Measurements from ENCODE around the gene SLFN14. TPM values are rescaled to one million over a fixed set of nuclear protein-coding genes. Genes with fewer than 3 reads are reported as not detected.

Gene SLFN14
- total RNA-seq, 2 experiments from 2014 or later: not detected

- Mint-ChIP-seq H3K36me3 (ENCODE audit: low read depth) (no peaks in the 10 kb centered on the region), H3K9me3 (no peaks in the 10 kb centered on the region), H3K4me1 (no peaks in the 10 kb centered on the region), H3K27ac (no peak overlapping the region), H3K27me3 (peaks cover 26% of the 10 kb centered on the region), H3K4me3 (no peak overlapping the region)
- no peak for DNase-seq
- POLR2A ChIA-PET: no interaction called here
- CTCF ChIA-PET: no interaction called here
Observed at GRCh38 chr17:35554668-35555067, 6.0 kb downstream of the SLFN14 start.

- Mint-ChIP-seq H3K27ac (no peak overlapping the region), H3K27me3 (peaks cover 15% of the 10 kb centered on the region), H3K4me3 (no peak overlapping the region), H3K36me3 (ENCODE audit: low read depth) (no peaks in the 10 kb centered on the region), H3K4me1 (no peaks in the 10 kb centered on the region), H3K9me3 (no peaks in the 10 kb centered on the region)
- DNase-seq: no peak
- CTCF ChIA-PET: interaction anchor here (0.8 to 1.8 kb wide), 3 partner anchors 11 to 33 kb away, joined by 3 to 9 read pairs (median 4); partner anchors contain the start of gene AP2B1
- POLR2A ChIA-PET: no interaction called here
Observed at GRCh38 chr17:35553310-35553709, 7.3 kb downstream of the SLFN14 start.

- ChIA-PET POLR2A (no interaction called here), CTCF (interaction anchor here (1.0 to 5.4 kb wide), 3 partner anchors 9 to 54 kb away, joined by 3 to 26 read pairs (median 4); no protein-coding TSS in a partner anchor)
- Mint-ChIP-seq H3K36me3 (ENCODE audit: low read depth) (peaks cover 7% of the 10 kb centered on the region), H3K9me3 (peaks cover 5% of the 10 kb centered on the region), H3K27ac (no peak overlapping the region), H3K27me3 (peaks cover 4% of the 10 kb centered on the region), H3K4me1 (peaks cover 5% of the 10 kb centered on the region), H3K4me3 (no peak overlapping the region)
- no peak for DNase-seq
Observed at GRCh38 chr17:35548978-35549377, 11.6 kb downstream of the SLFN14 start.

GRCh38 chr17:35548208-35548810 is 12.3 kb downstream of the SLFN14 start:
- H3K27me3 Mint-ChIP-seq: peaks cover 4% of the 10 kb centered on the region
- H3K4me3 Mint-ChIP-seq: no peak overlapping the region
- peaks cover 9% of the 10 kb centered on the region for H3K36me3 Mint-ChIP-seq (ENCODE audit: low read depth)
- POLR2A ChIA-PET: no interaction called here
- H3K9me3 Mint-ChIP-seq: peaks cover 5% of the 10 kb centered on the region
- H3K27ac Mint-ChIP-seq: no peak overlapping the region
- no peak for DNase-seq
- H3K4me1 Mint-ChIP-seq: peaks cover 12% of the 10 kb centered on the region
- CTCF ChIA-PET: interaction anchor here (0.6 to 5.4 kb wide), 3 partner anchors 9 to 134 kb away, joined by 3 to 26 read pairs (median 4); no protein-coding TSS in a partner anchor

- peaks cover 4% of the 10 kb centered on the region for H3K27me3 Mint-ChIP-seq
- H3K4me1 Mint-ChIP-seq: peaks cover 21% of the 10 kb centered on the region
- ChIA-PET POLR2A (no interaction called here), CTCF (no interaction called here)
- no peak overlapping the region for H3K27ac Mint-ChIP-seq
- peaks cover 14% of the 10 kb centered on the region for H3K36me3 Mint-ChIP-seq (ENCODE audit: low read depth)
- no peak for DNase-seq
- H3K4me3 Mint-ChIP-seq: no peak overlapping the region
- peaks cover 5% of the 10 kb centered on the region for H3K9me3 Mint-ChIP-seq
Observed at GRCh38 chr17:35546487-35546886, 14.1 kb downstream of the SLFN14 start.

- H3K4me3 Mint-ChIP-seq: no peak overlapping the region
- no peak for DNase-seq
- H3K4me1 Mint-ChIP-seq: peaks cover 32% of the 10 kb centered on the region
- H3K36me3 Mint-ChIP-seq (ENCODE audit: low read depth): peaks cover 14% of the 10 kb centered on the region
- POLR2A ChIA-PET: no interaction called here
- CTCF ChIA-PET: interaction anchor here (0.9 kb wide), 1 partner anchor 353 kb away, joined by 6 read pairs; no protein-coding TSS in a partner anchor
- H3K27me3 Mint-ChIP-seq: peaks cover 4% of the 10 kb centered on the region
- H3K9me3 Mint-ChIP-seq: peaks cover 5% of the 10 kb centered on the region
- H3K27ac Mint-ChIP-seq: no peak overlapping the region
Observed at GRCh38 chr17:35545150-35545549, 15.5 kb downstream of the SLFN14 start.

GRCh38 chr17:35543856-35544255 is 16.8 kb downstream of the SLFN14 start:
- POLR2A ChIA-PET: no interaction called here
- Mint-ChIP-seq H3K36me3 (ENCODE audit: low read depth) (peaks cover 14% of the 10 kb centered on the region), H3K9me3 (peaks cover 5% of the 10 kb centered on the region), H3K27me3 (no peaks in the 10 kb centered on the region), H3K4me1 (peaks cover 45% of the 10 kb centered on the region), H3K27ac (no peak overlapping the region), H3K4me3 (no peak overlapping the region)
- CTCF ChIA-PET: interaction anchor here (1.4 kb wide), 1 partner anchor 43 kb away, joined by 4 read pairs; no protein-coding TSS in a partner anchor
- no peak for DNase-seq

- H3K27ac Mint-ChIP-seq: peak overlapping the region; percentile 25
Observed at GRCh38 chr17:35542990-35543389, 17.6 kb downstream of the SLFN14 start.

GRCh38 chr17:35541434-35541833 is 19.2 kb downstream of the SLFN14 start:
- Mint-ChIP-seq H3K27me3 (no peaks in the 10 kb centered on the region), H3K9me3 (peaks cover 5% of the 10 kb centered on the region), H3K4me1 (peaks cover 57% of the 10 kb centered on the region), H3K4me3 (peak overlapping the region; percentile 84), H3K36me3 (ENCODE audit: low read depth) (peaks cover 25% of the 10 kb centered on the region), H3K27ac (peak overlapping the region; percentile 98)
- ChIA-PET POLR2A (interaction anchor here (0.6 kb wide), 2 partner anchors 42 to 1004 kb away, joined by 3 to 5 read pairs; no protein-coding TSS in a partner anchor), CTCF (interaction anchor here (1.1 to 4.4 kb wide), 4 partner anchors 8 to 228 kb away, joined by 3 to 26 read pairs (median 6); no protein-coding TSS in a partner anchor)
- DNase-seq: no peak

More at GRCh38 chr17:35542990-35543389, 17.6 kb downstream of the SLFN14 start:
- Mint-ChIP-seq H3K4me1 (peaks cover 54% of the 10 kb centered on the region), H3K27me3 (no peaks in the 10 kb centered on the region), H3K36me3 (ENCODE audit: low read depth) (peaks cover 14% of the 10 kb centered on the region), H3K9me3 (peaks cover 5% of the 10 kb centered on the region), H3K4me3 (no peak overlapping the region)
- DNase-seq: no peak
- CTCF ChIA-PET: interaction anchor here (0.8 to 1.6 kb wide), 3 partner anchors 43 to 266 kb away, joined by 3 to 10 read pairs (median 4); partner anchors contain the start of gene TAF15
- POLR2A ChIA-PET: no interaction called here

- Mint-ChIP-seq H3K9me3 (peaks cover 5% of the 10 kb centered on the region), H3K27me3 (no peaks in the 10 kb centered on the region), H3K4me3 (peak overlapping the region; percentile 84), H3K27ac (peak overlapping the region; percentile 98), H3K4me1 (peaks cover 57% of the 10 kb centered on the region), H3K36me3 (ENCODE audit: low read depth) (peaks cover 31% of the 10 kb centered on the region)
- DNase-seq: peak; percentile 41
- ChIA-PET CTCF (interaction anchor here (1.2 to 4.4 kb wide), 2 partner anchors 9 to 13 kb away, joined by 3 to 26 read pairs; no protein-coding TSS in a partner anchor), POLR2A (no interaction called here)
Observed at GRCh38 chr17:35540589-35541404, 19.8 kb downstream of the SLFN14 start.

- H3K4me3 Mint-ChIP-seq: peak overlapping the region; percentile 84
- H3K27me3 Mint-ChIP-seq: no peaks in the 10 kb centered on the region
- peaks cover 53% of the 10 kb centered on the region for H3K4me1 Mint-ChIP-seq
- peaks cover 37% of the 10 kb centered on the region for H3K36me3 Mint-ChIP-seq (ENCODE audit: low read depth)
- H3K9me3 Mint-ChIP-seq: no peaks in the 10 kb centered on the region
- POLR2A ChIA-PET: interaction anchor here (0.5 kb wide), 1 partner anchor 183 kb away, joined by 3 read pairs; no protein-coding TSS in a partner anchor
- H3K27ac Mint-ChIP-seq: peak overlapping the region; percentile 98
- no peak for DNase-seq
- CTCF ChIA-PET: interaction anchor here (0.7 to 4.4 kb wide), 17 partner anchors 10 to 364 kb away, joined by 3 to 26 read pairs (median 3); partner anchors contain the start of genes PEX12 and SLFN14
Observed at GRCh38 chr17:35539659-35540026, 21.0 kb downstream of the SLFN14 start.

- DNase-seq: peak; percentile 70
- Mint-ChIP-seq H3K4me3 (peak within 1 kb of the TSS; percentile 84), H3K9me3 (no peaks in the 10 kb centered on the region), H3K27ac (peak within 1 kb of the TSS; percentile 98), H3K4me1 (peaks cover 47% of the 10 kb centered on the region), H3K27me3 (no peaks in the 10 kb centered on the region), H3K36me3 (ENCODE audit: low read depth) (peaks cover 41% of the 10 kb centered on the region)
- CTCF ChIA-PET: interaction anchor here (0.8 to 4.4 kb wide), 5 partner anchors 12 to 271 kb away, joined by 3 to 26 read pairs (median 3); partner anchors contain the start of gene TAF15
- POLR2A ChIA-PET: interaction anchor here (0.6 to 1.4 kb wide), 3 partner anchors 164 to 482 kb away, joined by 3 to 7 read pairs (median 4); partner anchors contain the start of gene SLFN5
Observed at GRCh38 chr17:35537601-35538141, 22.9 kb downstream of the SLFN14 start, which contains the start of gene SLFN12L. Gene SLFN12L (minus strand): TSS chr17:35537678. CDS start chr17:35522364, 15,314 bp downstream.

All from activated CD4-positive, alpha-beta T cell treated with anti-CD3 and anti-CD28 coated beads, Interleukin-2, amount 10 ng/mL, durations not matched to agents 7 days and 5 days (primary cell).